SH-SY5Y (cell line): ENCODE results near the gene EFCAB6.

Source experiments
- GATA2 ChIP-seq: IDR thresholded peaks from 2 replicates; pipeline ENCODE4 v1.6.1; 2011; ENCODE audit warnings: mild to moderate bottlenecking, low read depth, low read length
- GATA3 ChIP-seq: IDR thresholded peaks from 2 replicates; pipeline ENCODE4 v1.6.1; 2011; ENCODE audit warnings: low read depth, mild to moderate bottlenecking, low read length, moderate library complexity

DNA sequence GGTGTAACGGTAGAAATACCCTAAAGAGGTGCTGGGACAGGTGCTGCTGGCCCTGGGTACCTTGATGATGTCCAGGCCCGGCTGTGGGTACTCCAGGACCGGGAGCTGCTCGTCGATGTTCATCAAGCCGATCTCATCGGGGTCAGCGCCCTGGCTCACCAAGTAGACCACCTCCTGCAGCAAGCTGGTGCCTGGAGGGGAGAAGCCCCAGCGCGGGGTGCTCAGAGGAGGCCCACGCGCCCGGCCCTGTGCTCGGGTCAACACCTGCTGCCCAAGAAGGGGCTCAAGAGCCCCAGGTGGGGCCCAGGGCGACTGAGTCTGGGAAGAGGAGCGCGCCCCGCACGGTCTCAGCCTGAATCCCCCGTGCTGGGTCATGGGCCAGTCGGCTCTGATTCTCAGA, 29.6 kb upstream of the EFCAB6 start:
- TF ChIP-seq GATA2 = no peak
- TF ChIP-seq GATA3 = no peak
